NCI-H2107 (cell line): ENCODE data around the gene BTG2.
"Not testable (repeated sequence)": the region's sequence is repeated elsewhere in the genome, so short reads cannot be mapped to it uniquely, and the experiment has no call there.

ENCODE experiments used
- DNase-seq: peaks from one replicate; lab custom pipeline; 2025; lab: John Stamatoyannopoulos, UW

Gene BTG2

GRCh38 chr1:203304919-203305808 lies at the start of gene BTG2:
Gene BTG2, plus strand, starts transcription at chr1:203305519. Its CDS starts 88 bp downstream, at chr1:203305607.
- peak; percentile 93 for DNase-seq

GRCh38 chr1:203256636-203257035 lies 48.7 kb upstream of the BTG2 start:
- not testable (repeated sequence) for DNase-seq

- DNase-seq = no peak
These were observed 41.8 kb upstream of the BTG2 start for GRCh38 chr1:203263496-203263895.

GRCh38 chr1:203264052-203264501 lies 41.2 kb upstream of the BTG2 start:
- no peak for DNase-seq

GRCh38 chr1:203265541-203265940 lies 39.8 kb upstream of the BTG2 start:
- DNase-seq = no peak

DNA sequence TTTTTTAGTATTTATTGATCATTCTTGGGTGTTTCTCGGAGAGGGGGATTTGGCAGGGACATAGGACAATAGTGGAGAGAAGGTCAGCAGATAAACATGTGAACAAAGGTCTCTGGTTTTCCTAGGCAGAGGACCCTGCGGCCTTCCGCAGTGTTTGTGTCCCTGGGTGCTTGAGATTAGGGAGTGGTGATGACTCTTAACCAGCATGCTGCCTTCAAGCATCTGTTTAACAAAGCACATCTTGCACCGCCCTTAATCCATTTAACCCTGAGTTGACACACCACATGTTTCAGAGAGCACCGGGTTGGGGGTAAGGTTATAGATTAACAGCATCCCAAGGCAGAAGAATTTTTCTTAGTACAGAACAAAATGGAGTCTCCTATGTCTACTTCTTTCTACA lies 39.2 kb upstream of the BTG2 start:
- not testable (repeated sequence) for DNase-seq

DNA sequence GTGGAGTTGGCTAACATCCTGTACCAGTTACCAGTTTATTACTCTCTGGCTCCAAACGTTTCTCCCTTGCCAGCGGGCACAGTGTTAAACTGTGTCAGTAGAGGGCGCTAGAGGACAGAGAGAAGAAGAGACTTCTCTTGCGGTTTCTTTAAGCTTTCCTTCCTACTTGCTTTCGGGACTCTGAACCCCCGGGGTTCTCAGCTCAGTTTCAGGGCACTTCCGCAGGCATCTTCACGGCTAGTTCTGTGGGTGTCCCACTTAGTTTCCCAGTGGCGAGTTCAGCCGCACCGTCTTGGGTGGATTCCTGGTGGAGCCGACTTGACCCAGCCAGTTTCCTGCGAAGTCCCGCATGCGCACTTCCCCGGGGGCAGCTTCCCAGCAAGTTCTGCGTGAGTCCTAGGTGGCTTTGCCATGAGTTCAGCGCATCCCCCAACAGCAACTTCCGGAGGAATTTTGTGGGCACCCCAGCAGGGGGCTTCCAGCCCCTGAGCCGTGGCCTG lies 37.9 kb upstream of the BTG2 start:
- peak; percentile 88 for DNase-seq

DNA sequence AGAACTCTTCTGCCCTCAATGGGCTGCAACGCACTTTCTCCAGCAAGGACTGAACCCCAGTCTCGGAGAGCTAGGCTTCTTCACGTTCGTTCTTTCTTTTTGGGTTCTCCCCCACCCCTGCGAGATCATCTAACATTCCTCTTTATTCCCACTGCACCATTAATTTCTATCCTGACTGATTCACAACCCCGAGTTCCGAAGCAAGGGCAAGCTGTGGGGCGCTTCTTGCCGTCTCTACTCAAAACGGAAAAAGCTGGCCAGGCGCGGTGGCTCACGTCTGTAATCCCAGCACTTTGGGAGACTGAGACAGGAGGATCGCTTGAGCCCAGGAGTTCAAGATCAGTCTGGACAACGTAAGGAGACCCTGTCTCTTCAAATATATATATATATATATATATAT lies 37.4 kb upstream of the BTG2 start:
- DNase-seq = no peak

- peak; percentile 85 for DNase-seq
These were observed 36.2 kb upstream of the BTG2 start for GRCh38 chr1:203268901-203269653.

- DNase-seq = no peak
These were observed 35.7 kb upstream of the BTG2 start for GRCh38 chr1:203269654-203270020.

DNA sequence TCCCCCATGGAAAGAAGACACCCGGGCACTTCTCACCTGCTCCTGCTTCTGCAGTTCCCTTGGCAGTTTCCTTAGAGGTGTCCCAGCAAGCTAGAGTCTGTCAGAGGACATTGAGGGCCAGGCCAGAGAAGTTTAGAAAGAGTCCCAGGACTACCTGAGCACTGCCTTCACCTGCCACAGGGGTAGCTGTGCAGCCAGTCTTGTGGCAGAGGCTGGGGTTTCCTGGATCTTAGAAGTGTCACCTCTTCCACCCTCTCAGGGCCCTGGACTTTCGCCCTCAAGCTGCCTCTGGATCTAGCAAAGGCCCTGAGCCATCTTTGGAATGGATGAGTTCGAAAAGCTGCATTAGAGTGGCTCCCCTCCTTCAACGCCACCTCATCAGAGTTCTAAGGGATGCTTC lies 34.9 kb upstream of the BTG2 start:
- DNase-seq = no peak

GRCh38 chr1:203271018-203271743 lies 34.1 kb upstream of the BTG2 start:
- peak; percentile 33 for DNase-seq

DNA sequence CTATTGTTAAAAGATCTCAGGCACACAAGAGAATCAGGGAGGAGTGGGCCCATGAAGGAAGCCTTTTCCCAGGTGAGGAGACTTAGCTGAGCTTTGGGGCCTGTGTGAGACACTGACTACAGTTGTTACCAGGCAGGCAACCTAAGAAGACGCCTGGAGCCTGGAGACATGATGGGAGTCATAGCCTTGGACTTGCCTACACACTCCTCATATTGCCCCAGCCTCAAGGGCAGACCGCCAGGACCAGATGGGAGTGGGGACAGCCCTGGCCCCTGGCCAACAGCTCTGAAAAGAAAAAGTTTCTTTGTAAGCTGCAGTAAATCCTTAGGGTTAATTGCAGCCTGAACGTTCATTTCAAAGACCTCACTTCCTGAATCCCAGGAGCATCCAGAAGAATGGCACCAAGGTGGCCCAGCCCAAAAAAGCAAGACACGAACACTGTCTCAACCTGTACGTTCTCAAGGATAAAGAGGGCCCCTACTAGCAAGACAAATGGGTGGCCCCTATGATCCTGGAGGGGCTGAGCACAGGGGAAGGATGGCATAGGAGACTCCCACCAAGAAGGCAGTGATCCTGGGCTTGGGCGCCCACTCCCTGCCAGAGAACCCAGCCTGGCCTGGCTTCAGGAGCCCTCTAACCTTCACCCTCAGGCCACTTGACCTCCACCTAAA lies 33.2 kb upstream of the BTG2 start:
- no peak for DNase-seq

DNA sequence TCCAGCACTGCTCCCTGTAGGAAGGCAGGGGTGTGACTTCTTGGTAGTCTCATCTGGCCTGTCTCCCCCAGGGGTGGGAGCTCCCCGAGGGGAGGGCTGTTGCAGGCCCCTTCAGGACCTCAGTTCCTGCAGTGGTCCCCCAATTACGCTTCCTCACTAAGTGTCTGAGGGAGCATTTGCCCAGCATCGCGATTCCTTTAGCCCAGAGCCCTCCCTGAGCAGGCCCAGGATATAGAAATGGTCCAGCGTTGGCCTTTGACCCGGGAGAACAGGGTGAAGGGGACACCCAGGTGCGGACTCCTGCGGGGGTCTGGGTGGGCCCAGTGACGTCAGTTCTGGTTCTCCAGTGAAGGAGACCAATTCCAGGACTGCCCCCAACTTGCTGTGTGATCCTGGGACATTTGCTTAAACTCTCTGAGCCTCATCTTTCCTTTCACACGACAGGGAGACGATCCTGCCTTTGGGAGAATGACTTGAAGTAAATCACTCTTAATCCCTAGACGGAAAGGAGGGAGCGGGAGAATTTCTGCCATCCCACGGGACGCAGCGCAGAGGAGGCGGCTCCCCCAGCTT lies 32.6 kb upstream of the BTG2 start:
- no peak for DNase-seq

DNA sequence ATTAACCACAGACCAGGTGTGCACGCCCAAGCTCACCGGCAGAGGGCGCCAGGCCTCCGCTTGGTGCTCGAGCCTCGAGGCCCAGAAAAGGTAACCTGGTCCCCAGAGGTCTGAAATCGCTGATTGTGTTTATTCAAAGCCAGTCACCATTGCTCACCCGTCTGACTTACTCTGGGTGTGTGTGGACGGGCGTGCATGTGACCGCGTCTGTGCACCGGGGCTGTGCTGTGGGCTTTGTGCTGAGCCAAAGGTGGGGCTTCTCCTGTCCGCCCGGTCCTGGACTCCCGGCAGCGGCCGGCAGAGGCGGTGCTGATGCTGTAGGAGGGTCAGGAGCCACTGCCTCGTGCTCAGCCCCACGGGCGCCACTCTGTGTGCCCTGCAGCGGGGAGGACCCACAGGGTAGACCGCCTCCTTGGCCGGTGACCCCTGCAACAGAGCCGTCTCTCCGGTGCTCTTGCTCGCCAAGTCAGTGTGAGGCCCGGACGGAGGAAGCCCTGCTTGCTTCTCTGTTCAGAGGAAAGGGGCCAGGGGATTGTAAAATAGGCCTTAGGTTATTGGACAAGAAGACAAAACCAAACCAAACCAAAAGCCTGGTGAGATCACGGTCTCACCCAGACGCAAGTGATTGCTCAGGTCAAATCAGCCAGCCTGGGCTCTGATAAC lies 32.0 kb upstream of the BTG2 start:
- peak; percentile 94 for DNase-seq

DNA sequence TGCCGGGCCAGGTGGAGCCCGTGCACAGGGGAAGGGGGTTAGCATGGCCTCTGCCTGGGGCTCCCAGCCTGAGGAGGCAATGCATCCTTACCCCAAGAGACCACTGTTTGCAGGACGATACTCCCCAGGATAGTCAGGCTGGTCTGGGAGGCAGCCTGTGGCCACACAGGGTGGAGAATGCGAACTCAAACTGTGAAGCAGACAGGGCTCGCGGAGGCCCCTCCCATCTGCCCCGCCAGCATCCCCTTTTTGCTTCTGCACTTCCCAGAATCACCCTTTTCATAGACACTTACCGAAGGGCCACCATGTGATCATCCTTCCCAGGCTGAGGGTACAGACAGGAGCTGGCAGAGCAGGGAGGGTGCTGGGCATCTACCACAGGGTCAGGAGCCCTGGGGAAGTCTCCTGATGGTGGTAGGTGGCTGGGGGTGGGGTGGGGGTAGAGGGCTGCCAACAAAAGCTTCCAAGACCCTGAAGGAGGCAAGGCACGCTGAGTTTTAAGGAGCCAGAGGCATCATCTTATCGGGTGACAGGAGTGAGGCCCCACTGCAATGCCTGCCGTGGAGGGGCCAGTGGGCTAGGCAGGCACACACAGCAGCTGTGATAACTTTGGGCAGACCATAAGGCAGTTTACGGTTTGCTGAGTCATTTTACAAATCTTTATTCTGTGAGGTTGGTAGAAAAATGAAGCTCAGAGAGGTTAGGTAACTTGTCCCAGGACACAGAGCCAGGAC lies 31.3 kb upstream of the BTG2 start:
- no peak for DNase-seq

GRCh38 chr1:203274603-203275381 lies 30.5 kb upstream of the BTG2 start:
- no peak for DNase-seq

GRCh38 chr1:203275656-203276272 lies 29.6 kb upstream of the BTG2 start:
- DNase-seq = no peak

GRCh38 chr1:203276408-203276807 lies 28.9 kb upstream of the BTG2 start:
- no peak for DNase-seq
